ENCODE measurements around the gene CAMK2D. TPM values are rescaled to one million over a fixed set of nuclear protein-coding genes. Genes with fewer than 3 reads are reported as not detected.

The CAMK2D gene
- total RNA-seq, 2 donors from 2014 or later = 69.5 to 109 TPM

DNA sequence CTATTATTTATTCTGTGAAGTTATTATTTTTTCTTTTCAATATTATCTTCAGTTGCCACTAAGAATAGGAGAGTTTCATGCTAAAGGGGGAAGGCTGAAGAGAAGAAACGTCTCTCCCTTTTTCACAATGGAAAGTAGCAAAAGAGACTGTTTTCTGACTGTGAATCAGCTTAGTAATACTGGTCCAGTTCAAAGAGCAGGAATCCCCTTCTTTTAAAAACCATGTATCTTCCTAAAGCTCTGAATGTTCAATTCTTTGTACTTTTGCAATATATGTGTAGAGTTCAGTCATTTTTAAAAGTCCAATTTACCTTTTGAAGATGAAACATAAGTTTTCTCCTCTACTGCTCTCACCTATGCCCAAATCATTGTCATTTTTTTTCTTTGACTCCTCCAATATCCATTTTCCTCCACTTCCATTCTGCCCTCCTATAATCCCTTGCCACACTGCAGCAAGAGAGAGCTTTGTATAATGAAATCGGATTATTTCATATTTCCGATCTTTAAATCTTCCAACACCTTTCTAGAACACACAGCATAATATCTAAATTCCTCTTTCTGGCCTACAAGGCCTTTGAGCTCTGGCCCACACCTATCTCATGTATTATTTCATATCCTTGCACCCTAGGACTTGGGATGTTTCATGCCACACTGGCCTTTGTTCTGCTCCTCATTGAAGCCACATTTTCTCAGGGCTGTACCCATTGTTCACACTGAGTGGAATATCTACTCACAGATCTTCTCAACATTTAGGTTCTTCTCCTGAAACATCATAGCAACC lies 195.3 kb downstream of the CAMK2D start:
- H3K9me3 ChIP-seq = no peaks in the 10 kb centered on the region
- H3K9ac ChIP-seq (ENCODE audit: low read depth in 2 of 2, low read length in 2 of 2) = no peak overlapping the region
- no peak for DNase-seq
- no peak overlapping the region for H3K27ac ChIP-seq
- no peak for TF ChIP-seq CTCF (IDR thresholded peaks at IDR 0.05)
- no peaks in the 10 kb centered on the region for H3K36me3 ChIP-seq
- no peak overlapping the region for H3K4me3 ChIP-seq
- H3K27me3 ChIP-seq = no peaks in the 10 kb centered on the region
- H3K4me1 ChIP-seq = no peaks in the 10 kb centered on the region
- intact Hi-C loops (cut with DNase I) = loop anchor here (10.0 kb wide), 1 partner anchor 49 kb away; no protein-coding TSS in a partner anchor

- H3K4me3 ChIP-seq = no peak overlapping the region
- TF ChIP-seq CTCF (IDR thresholded peaks at IDR 0.05) = no peak
- H3K9ac ChIP-seq (ENCODE audit: low read depth in 2 of 2, low read length in 2 of 2) = no peak overlapping the region
- H3K4me1 ChIP-seq = no peaks in the 10 kb centered on the region
- H3K27me3 ChIP-seq = no peaks in the 10 kb centered on the region
- intact Hi-C loops (cut with DNase I) = loop anchor here (10.0 kb wide), 1 partner anchor 49 kb away; no protein-coding TSS in a partner anchor
- DNase-seq = no peak
- H3K36me3 ChIP-seq = no peaks in the 10 kb centered on the region
- no peaks in the 10 kb centered on the region for H3K9me3 ChIP-seq
- no peak overlapping the region for H3K27ac ChIP-seq
Observed at GRCh38 chr4:113565702-113566012, 195.9 kb downstream of the CAMK2D start.

- Histone ChIP-seq H3K9ac (ENCODE audit: low read depth in 2 of 2, low read length in 2 of 2) (no peak overlapping the region), H3K27ac (no peak overlapping the region), H3K9me3 (no peaks in the 10 kb centered on the region), H3K36me3 (no peaks in the 10 kb centered on the region), H3K27me3 (no peaks in the 10 kb centered on the region), H3K4me1 (no peaks in the 10 kb centered on the region), H3K4me3 (no peak overlapping the region)
- no peak for DNase-seq
- intact Hi-C loops (cut with DNase I) = loop anchor here (10.0 kb wide), 1 partner anchor 50 kb away; no protein-coding TSS in a partner anchor
- no peak for TF ChIP-seq CTCF (IDR thresholded peaks at IDR 0.05)
Observed at GRCh38 chr4:113564493-113564892, 197.0 kb downstream of the CAMK2D start.

DNA sequence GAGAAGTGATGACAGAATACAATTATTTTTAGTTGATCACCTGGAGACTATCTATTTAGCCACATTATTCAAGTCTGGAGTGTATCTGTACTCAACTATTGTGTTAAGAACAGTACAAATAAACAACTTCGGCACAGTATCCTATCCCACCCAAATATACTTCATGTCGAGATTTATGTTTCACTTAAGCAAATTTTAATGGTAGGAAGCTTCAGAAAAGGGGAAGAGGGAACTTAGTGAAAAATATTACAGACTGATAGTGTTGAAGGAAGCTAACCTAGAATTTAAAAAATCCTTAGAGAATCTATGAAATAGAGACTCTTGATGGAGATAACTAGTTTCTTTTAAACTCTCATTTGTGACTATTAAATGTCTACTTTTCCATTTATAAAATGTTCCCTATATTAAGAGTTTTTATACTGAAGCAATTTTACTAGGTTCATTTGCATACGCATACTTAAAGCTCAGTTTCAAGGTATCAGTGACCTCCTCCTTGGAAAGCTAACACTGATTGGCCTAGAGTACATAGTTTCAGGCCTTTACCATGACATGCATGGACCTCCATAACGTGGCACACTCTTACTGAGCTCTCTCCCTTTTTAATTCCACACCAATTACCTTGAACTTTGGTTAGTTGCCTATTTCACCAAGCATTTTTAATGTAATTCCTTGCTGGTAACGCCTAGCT lies 197.7 kb downstream of the CAMK2D start:
- no peaks in the 10 kb centered on the region for H3K27me3 ChIP-seq
- DNase-seq = no peak
- no peak overlapping the region for H3K27ac ChIP-seq
- no peak overlapping the region for H3K4me3 ChIP-seq
- no peaks in the 10 kb centered on the region for H3K9me3 ChIP-seq
- H3K4me1 ChIP-seq = no peaks in the 10 kb centered on the region
- H3K9ac ChIP-seq (ENCODE audit: low read depth in 2 of 2, low read length in 2 of 2) = no peak overlapping the region
- no peak for TF ChIP-seq CTCF (IDR thresholded peaks at IDR 0.05)
- H3K36me3 ChIP-seq = no peaks in the 10 kb centered on the region
- intact Hi-C loops (cut with DNase I) = loop anchor here (10.0 kb wide), 1 partner anchor 51 kb away; no protein-coding TSS in a partner anchor

GRCh38 chr4:113561758-113562157 lies 199.8 kb downstream of the CAMK2D start:
- no peak for DNase-seq
- no peaks in the 10 kb centered on the region for H3K9me3 ChIP-seq
- no peak overlapping the region for H3K9ac ChIP-seq (ENCODE audit: low read depth in 2 of 2, low read length in 2 of 2)
- no peak overlapping the region for H3K4me3 ChIP-seq
- no peak for TF ChIP-seq CTCF (IDR thresholded peaks at IDR 0.05)
- H3K27me3 ChIP-seq = no peaks in the 10 kb centered on the region
- intact Hi-C loops (cut with DNase I) = loop anchor here (10.0 kb wide), 1 partner anchor 53 kb away; no protein-coding TSS in a partner anchor
- no peaks in the 10 kb centered on the region for H3K4me1 ChIP-seq
- H3K36me3 ChIP-seq = no peaks in the 10 kb centered on the region
- no peak overlapping the region for H3K27ac ChIP-seq

All from colonic mucosa (tissue), 4 donors.